ENCODE measurements around the gene ADAMTSL5.
"Not testable (repeated sequence)": the region's sequence is repeated elsewhere in the genome, so short reads cannot be mapped to it uniquely, and the experiment has no call there.

Gene ADAMTSL5, protein sequence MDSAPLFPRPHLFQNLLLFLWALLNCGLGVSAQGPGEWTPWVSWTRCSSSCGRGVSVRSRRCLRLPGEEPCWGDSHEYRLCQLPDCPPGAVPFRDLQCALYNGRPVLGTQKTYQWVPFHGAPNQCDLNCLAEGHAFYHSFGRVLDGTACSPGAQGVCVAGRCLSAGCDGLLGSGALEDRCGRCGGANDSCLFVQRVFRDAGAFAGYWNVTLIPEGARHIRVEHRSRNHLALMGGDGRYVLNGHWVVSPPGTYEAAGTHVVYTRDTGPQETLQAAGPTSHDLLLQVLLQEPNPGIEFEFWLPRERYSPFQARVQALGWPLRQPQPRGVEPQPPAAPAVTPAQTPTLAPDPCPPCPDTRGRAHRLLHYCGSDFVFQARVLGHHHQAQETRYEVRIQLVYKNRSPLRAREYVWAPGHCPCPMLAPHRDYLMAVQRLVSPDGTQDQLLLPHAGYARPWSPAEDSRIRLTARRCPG

DNA sequence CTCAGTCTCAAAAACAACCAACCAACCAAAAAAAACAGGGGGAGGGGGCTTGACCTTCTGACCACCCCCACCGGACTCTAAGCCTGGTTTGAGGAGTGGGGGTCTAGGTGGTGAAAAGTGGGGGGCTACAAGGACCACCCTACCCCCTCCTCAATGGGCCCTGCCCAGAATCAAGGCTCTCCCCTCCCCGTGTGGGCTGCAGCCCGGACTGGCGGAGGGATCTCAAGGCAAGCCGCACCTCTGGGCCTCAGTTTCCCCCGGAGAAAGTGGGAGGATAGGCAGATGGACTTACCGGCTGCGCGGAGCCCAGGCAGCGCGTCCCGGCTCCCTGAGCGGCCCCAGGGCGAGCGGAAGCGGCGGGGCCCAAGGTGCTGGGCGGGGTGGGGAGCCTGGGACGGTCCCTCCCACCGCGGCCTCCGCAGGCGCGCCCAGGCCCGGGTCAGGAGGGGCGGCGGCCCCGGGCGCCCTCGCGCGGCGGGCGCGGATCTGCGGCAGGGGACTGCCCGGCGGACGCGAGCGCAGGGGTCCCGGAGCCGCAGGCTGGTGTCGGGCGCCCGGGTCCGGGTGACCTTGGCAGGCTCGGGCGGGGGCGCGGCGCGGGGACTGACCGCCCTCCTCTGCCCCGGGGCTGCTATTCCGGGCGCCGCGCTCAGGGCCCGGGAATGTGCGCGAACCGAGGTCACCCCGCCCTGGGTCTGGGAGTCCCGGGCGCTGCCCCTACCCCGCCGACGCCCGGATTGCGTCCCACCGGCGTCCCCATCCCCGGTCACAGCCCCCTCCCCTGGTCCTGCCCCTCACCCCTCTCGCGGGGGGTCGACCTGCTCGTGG is at the start of gene ADAMTSL5:
ADAMTSL5 (minus strand) TSS at position 349 of the 828 bp plus-strand sequence. CDS start 2,076 bp downstream, outside the sequence.
- DNase-seq = peak; percentile 80 to 86

DNA sequence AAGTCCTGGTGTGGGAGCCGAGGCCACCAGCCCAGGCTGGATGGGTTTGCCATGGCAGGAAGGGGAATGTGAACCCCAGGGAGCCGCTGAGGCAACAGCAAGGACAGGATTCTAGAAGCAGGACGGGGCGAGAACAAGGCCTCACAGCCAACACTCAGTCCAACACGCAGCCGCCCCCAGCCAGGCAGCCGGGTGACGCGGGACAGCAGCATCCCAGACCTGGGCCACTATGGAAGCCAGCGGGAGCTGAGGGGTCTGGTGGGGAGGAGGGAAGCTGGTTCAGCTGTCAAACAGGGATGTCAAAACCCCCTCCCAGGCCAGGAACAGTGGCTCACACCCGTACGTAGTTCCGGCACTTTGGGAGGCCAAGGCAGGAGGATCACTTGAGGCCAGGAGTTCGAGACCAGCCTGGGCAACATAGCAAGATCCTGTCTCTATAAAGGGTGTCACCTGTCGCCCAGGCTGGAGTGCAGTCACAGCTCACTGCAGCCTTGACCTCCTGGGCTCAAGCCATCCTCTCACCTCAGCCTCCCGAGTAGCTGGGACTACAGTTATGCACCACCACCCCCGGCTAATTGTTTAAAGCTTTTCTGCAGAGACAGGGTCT is 48.5 kb upstream of the ADAMTSL5 start:
- no peak for DNase-seq

DNA sequence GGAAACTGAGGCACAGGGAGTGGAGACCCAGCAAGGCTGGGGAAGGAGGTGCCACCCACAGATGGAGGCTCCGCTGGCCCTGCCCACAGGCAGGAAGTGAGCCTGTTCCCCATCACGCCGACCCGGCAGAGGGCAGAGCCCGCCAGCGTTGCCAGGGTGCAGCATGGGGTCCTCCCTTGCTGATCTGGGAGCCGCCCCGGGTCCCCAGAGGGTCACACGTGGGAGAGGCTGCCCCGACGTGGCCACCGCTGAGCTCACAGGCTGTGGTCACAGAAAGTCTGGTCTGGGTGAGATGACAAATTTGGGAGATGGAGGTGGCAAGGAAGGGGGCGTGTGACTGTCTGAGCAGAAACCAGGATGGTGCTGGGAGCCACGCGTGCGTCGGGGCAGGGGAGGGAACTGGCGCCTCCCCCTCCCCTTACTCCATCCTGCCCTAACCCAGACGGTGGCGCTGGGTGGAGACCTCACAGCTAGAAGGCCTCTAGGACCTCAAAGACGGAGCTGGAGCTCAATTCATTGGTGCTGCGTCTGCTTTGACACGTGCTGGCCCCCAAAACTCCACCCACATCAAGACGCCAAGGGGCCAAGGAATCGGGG is 47.6 kb upstream of the ADAMTSL5 start:
- DNase-seq = no peak

DNA sequence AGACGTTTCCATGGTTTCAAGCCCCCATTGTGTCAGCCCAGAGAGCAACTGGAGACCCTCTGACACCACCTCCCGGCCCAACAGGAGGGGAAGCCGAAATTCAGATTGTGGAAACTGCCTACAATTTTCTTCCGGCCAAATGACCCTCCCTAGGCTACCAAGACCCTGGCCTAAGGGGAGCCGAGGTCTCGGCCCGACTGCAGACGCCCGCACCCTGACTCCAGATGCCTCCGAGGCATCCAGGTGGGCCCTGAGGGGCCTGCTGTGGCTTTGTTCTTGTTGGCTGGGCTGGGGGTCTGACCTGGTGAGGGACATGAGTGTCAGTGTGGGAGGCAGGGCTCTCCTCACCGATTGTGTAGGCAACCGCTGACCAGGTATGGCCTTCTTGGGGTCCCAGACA is 45.7 kb upstream of the ADAMTSL5 start:
- DNase-seq = no peak

DNA sequence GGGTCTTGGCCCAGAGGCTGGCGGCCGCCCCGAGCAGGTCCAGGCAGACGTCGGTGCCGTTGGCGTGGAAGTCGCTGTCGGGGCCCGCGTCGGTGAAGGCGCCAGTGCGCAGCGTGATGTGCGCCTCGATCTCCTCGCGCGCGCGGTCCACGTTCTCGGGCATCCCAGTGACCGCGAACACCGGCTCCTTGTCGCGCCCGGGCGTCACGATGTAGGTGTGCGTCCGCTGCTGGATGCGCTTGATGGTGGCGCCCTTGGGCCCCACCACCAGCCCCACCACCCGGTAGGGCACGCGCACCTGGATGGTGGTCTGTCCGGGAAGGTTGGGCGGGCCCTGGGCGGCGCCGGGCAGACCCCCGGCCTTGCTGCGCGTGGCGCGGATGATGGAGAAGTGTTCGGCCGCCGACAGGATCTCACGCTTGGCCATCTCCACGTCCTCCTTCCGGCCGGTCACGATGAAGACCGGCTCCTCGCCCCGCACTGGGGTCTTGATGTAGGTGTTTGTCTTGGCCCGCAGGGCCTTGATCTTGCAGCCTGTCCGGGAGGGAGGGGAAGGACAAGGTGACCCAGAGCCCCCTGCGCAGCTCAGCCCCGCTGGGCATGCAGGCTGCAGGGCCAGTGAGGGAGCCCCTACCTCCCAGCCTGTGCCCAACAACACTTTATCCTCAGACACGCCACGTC is 43.7 kb upstream of the ADAMTSL5 start:
- no peak for DNase-seq

DNA sequence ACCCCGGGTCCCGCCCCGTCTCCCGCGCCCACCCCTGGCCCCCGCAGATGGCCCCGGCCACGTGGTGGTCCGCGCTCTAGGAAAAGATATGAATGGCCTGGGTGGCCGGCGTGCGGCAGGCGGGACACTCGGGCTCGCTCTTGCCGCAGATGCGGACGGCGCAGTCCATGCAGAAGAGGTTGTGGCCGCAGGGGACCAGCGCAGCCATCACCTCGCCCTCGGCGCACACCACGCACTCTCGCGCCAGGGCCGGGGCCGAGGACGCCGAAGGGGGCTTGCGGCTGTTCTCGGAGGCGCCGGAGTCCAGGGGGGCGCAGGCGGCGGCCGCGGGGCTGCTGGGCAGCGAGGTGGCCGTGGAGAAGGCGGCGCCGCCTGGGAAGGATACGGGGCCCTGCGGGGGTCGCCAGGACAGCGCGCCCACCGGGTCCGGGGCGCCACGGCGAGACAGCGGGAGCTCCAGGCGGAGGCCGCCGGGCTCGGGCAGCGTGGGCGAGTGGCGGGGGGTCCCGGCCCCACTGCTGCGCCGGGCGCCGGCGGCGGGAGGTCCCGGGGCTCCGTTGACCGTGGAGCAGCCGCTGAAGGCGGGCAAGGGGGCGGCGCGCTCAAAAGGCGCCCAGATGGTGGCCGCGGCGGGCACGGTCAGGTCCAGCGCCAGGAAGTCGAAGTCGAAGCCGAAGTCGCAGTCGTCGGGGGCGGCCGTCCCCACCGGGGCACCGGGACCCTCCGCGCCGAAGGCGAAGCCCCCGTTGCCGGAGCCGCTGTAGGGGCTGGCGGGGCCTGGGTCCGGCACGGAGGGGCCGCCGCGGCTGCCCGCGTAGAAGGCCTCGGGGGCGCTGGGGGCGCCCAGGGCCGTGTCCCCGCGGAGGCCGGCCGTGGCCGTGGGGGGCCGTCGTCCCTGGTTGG is 42.9 kb upstream of the ADAMTSL5 start:
- no peak for DNase-seq

DNA sequence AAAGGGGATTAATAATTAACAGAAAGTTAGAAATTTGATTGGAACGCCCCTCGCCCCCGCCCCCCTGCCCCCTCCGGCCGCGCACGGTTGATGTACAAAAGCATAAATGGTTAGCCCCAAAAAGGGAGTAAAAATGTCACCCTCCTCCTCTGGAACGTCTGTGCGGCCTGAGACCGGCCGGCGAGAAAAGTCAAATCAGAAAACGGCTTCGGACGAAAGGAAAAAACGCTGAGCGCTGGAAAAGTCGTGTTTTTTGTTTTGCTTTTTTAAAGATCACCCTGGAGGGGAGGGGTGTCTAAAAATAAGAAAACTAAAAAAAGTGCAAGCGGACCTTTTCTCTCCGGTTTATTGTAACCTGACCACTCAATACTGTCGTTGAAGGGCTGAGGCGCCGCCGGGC is 42.1 kb upstream of the ADAMTSL5 start:
- DNase-seq = no peak

DNA sequence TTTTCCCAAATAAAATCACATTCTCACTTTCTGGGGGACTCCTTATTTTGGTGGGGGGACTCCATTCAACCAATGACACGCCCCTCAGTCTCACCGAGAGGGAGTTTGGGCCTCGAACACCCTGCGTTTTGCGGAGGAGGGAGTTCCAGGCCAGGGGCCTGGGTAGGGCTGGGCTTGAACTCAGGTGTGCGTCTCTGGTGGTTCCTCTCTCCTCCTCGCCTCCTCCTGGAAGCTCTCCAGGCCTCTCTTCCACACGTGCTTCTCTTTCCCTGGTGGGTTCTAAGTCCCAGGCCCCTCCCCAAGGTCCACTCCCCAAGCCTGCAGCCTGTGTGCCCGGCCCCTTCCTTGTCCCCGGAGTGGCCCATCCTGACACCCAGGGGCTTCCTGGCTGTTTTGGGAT is 40.6 kb upstream of the ADAMTSL5 start:
- no peak for DNase-seq

DNA sequence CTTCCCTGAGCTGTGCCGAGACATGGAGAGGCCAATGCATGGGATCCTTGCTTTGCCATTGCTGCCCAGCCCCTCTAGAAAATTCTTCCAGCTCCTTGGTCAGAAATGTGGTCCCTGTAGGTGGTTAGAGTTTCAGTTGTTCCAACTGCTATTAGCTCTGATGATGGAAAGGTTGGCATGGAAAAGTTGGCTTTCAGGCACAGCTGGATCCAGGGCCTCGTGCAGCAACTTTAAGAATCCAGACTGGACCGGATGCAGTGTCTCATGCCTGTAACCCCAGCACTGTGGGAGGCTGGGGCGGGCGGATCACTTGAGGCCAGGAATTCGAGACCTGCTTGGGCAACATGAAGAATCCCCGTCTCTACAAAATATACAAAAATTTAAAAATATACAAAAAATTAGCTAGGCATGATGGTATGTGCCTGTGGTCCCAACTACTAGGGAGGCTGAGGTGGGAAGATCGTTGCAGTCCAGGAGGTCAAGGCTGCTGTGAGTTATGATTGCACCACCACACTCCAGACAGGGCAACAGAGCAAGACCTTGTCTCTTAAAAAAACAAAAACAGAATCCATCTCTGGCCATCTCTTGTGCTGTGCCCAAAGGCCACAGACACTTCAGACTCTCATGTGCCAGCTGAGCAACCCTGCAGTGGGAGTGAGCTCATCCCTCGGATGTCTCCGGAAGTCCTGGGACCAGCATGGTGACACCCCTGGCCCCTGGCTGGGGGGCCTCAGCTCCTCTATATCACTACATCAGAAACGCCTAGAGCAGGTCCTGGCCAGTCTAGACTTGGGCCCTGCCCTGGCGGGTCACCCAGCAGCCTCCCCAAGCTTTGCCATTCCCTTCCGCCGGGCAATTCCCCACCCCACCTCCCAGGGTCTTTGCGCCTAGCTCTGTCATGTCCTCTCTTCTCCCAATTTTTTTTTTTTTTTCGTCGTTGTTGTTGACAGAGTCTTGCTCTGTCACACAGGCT is 38.5 kb upstream of the ADAMTSL5 start:
- DNase-seq = no peak

DNA sequence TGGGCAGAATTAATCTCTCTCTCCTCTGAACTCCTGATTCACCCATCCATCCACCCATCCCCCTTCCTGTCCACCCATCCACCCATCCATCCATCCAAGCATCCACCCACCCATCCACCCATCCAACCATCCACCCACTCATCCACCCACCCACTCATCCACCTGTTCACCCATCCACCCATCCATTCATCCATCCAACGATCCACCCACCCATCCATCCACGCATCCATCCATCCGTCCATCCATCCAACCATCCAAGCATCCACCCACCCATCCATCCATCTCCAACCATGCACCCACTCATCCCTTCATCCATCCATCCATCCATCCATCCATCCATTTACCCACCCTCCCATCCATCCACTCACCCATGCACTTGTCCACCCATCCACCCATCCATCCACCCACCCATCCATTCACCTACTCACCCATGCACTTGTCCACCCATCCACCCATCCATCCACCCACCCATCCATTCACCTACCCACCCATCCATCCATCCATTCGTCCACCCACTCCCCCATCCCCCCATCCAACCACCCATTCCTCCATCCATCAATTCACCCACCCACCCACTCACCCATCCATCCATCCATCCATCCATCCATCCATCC is 36.6 kb upstream of the ADAMTSL5 start:
- no peak for DNase-seq

DNA sequence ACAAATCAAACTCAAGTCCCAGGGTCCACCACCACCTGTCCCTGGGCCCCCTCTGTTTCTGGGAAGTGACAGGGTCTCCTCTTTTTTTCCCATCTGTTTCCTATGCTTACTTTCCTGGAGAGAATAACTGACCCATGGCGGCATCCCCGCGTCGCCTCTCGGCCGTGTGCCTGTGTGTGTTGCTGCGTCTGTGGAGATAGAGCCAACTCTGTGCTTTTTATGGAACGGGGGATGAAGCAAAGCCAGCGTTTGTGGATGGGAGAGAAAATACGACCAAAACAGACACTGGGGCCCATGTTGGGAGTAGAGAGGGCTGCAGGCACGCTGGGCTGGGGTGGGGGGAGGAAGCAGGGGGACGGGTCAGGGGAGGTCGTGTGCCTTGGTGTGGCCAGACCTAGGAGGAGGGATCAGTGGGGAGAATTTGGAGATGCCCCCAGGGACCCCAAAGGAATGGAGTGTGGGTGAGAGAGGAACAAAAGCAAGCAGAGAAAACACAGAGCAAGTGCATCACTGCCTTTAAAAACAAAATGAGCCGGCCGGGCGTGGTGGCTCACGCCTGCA is 27.6 kb upstream of the ADAMTSL5 start:
- no peak for DNase-seq

DNA sequence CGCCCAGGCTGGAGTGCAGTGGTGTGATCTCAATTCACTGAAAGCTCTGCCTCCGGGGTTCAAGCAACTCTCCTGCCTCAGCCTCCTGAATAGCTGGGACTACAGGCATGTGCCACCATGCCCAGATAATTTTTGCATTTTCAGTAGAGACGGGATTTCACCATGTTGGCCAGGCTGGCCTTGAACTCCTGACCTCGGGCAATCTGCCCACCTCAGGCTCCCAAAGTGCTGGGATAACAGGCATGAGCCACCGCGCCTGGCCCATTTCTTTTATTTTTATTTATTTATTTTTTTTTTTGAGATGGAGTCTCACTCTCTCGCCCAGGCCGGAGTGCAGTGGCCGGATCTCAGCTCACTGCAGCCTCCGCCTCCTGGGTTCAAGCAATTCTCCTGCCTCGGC is 26.9 kb upstream of the ADAMTSL5 start:
- not testable (repeated sequence) for DNase-seq

DNA sequence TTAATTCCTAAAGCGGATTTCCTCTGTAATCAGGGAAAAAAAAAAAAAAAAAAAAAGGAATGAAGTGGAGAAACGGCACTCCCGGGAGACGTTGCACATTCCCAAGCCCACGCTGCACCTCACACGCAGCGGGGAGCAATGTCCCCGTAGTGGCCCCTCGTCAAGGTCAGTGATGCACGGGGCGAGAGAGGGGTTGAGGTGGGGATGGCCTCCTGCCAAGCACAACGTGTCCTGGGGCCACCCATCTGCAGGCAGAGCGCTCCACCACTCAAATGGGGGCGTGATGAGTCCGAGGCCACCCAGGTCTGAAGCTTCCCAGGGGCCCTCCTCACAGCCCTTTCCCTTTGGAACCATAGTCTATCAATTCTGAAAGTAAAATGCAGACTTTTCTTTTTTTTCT is 26.2 kb upstream of the ADAMTSL5 start:
- DNase-seq = no peak

DNA sequence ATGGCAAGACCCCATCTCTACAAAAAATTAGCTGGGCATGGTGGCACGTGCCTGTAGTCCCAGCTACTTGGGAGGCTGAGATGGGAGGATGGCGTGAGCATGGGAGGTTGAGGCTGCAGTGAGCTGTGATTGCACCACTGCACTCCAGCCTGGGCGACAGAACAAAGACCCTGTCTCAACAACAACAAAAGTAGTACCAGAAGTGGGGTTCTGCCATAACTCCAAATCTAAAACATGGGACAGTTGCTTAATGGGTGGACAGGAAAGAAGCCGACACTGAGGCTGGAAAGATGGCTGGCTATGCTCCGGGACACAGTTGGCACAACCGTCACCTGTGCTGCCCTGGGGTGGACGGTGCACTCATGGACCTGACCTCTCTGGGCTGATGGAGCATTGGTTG is 22.9 kb upstream of the ADAMTSL5 start:
- DNase-seq = not testable (repeated sequence)

DNA sequence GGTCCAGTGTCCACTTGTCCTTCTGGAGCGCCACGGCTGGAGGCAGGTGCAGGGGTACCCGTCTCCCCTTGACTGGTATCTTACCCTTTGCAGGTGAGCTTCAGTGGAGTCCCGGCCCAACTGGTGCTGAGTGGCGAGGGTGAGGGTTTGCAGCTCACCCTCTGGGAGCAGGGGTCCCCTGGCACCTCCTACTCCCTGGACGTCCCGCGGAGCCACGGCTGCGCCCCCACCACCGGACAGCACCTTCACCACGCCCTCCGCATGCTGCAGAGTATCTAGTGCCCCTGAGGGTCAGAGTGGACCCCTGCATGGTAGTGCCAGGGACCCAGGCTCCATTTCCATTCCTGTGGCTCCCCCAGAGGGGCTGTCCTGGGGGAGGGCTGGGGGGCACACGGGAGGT is 22.2 kb upstream of the ADAMTSL5 start:
- DNase-seq = no peak

DNA sequence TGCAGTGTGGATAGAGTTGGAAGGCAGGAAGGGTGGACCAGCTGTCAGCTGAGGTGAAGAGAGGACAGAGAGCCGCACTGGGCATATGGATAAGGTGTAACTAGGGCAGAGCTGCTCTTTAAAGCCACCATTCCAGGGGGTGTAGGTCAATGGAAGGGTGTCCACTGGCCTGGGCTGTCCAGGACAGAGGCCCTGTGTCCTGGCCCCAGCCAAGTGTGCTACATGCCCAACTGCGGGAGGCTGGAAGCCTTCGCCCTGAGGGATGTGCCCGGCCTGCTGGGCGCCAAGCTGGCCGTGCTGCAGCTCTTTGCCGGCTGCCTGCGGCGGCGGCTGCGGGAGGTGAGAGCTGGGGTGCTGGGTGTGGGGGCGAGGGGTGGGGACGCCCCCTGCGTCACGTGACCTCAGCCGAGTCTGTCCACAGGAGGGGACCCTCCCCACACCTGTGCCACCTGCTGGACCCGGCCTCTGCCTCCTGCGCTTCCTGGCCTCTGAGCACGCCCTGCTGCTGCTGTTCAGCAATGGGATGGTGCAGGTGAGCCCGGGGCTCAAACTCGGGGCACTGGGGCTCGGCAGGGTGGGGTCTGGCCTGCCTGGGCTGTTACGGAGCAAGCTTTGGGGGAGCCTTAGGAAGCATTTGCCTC is 20.8 kb upstream of the ADAMTSL5 start:
- DNase-seq = no peak

DNA sequence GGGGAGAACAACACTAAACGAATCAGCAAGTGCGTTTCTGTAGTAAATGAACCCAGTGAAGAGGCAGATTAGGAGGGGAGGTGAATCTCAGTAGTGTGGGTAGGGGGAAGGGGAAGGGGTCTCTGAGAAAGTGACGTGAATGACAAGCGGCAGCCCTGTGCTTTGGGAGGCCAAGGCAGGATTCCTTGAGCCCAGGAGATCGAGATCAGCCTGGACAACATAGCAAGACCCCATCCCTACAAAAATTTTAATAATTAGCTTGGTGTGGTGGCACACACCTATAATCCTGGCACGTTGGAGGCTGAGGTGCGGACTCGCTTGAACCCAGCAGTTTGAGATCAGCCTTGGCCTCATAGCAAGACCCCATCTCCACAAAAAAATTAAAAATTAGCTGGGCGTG is 19.2 kb upstream of the ADAMTSL5 start:
- no peak for DNase-seq

DNA sequence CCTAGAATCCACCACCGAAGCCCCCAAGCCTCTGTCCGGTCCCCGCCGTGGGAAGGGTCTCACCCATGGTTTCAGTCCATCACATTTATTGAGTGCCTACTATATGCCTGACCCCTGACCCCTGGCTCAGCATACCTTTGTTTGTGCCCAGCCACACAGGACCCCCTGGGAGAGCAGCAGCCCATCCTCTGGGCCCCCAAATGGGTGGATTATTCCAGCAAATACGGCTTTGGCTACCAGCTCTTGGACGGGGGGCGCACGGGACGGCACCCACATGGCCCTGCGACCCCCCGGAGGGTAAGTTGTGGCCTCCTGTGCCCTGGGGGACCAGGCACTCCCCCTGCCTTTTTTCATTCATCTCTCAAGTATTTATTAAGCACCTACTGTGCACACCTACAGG is 18.8 kb upstream of the ADAMTSL5 start:
- no peak for DNase-seq

DNA sequence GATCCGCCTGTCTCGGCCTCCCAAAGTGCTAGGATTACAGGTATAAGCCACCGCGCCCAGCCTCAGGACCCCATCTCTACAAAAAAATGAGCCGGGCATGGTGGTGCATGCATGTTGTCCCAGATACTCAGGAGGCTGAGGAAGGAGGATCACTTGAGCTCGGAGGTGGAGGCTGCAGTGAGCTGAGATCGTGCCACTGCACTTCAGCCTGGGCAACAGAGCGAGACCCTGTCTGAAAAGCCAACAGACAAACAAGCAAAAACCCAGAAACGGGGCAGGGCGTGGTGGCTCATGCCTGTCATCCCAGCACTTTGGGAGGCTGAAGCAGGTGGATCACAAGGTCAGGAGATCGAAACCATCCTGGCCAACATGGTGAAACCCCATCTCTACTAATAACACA is 18.0 kb upstream of the ADAMTSL5 start:
- DNase-seq = not testable (repeated sequence)
